GM12872 (cell line): ENCODE results near the gene PAGE1.

ENCODE experiments used
- TF ChIP-seq, protein P1 (sequence below): IDR thresholded peaks from 3 replicates; pipeline ENCODE4 v1.5.1; 2011; ENCODE audit warnings: low read depth, mild to moderate bottlenecking, low read length, moderate library complexity; ENCODE audit not compliant: insufficient read depth

The PAGE1 gene

DNA sequence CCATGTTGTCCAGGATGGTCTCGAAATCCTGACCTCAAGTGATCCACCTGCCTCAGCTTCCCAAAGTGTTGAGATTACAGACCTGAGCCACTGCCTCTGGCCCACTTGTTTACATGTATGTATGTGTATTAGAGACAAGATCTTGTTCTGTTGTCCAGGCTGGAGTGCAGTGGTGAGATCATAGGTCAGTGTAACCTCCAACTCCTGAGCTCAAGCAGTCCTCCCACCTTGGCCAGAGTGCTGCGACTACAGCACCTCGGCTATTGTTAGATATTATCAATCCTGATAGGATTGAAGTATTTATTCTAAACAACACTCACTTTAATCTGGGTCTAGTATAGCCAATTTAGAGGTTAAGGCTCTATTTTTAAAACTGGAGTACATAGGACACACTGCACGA, 36.0 kb downstream of the PAGE1 start:
- TF ChIP-seq, protein P1, sequence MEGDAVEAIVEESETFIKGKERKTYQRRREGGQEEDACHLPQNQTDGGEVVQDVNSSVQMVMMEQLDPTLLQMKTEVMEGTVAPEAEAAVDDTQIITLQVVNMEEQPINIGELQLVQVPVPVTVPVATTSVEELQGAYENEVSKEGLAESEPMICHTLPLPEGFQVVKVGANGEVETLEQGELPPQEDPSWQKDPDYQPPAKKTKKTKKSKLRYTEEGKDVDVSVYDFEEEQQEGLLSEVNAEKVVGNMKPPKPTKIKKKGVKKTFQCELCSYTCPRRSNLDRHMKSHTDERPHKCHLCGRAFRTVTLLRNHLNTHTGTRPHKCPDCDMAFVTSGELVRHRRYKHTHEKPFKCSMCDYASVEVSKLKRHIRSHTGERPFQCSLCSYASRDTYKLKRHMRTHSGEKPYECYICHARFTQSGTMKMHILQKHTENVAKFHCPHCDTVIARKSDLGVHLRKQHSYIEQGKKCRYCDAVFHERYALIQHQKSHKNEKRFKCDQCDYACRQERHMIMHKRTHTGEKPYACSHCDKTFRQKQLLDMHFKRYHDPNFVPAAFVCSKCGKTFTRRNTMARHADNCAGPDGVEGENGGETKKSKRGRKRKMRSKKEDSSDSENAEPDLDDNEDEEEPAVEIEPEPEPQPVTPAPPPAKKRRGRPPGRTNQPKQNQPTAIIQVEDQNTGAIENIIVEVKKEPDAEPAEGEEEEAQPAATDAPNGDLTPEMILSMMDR: no peak

DNA sequence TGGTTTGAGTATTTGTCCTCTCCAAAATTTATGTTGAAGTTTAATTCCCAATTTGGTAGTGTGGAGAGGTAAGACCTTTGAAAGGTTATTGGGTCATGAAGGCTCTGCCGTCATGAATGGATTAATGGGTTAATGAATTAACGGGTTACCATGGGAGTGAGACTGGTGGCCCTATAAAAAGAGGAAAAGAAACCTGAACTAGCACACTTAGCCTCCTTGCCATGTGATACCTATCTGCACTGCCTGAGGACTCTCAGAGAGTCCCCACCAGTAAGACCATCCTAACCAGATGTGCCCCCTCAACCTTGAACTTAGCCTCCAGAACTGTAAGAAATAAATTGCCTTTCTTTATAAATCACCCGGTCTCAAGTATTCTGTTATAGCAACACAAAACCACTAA, 39.3 kb downstream of the PAGE1 start:
- TF ChIP-seq, protein P1: no peak

DNA sequence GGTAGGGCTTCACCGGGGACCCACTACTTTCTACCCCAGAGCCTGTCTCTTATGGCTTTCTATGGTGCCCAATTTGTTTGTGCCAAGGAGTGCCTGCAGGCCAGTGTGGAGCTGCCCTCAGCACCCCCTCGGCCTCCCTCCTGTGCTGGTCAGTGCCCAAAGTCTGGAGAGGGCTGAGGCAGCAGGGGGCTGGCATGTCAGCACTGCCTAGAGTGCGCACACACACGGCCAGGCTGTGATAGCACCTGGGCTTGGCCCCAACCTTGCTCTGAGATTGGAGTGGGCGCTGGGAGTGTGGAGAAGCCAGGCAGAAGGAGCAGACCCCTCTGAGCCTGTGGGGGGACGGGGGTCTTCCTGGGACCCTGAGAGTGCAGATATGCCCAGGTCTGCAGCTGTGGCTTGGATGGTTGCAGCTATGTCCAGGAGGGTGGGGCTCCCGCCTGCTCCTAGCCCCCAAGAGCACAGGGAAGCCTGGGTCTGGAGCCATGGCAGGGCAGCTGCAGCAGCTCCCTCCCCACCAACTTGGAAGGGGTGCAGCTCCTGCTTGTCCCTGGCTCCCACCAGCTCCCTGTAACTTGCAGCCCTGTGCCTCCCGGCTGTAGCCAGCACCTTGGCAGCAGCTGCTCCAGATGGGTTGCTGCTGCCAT, 50.7 kb downstream of the PAGE1 start:
- TF ChIP-seq, protein P1: no peak
